Uterus (tissue), 4 donors: ENCODE results near the gene ANKRD11. TPM values are rescaled to one million over a fixed set of nuclear protein-coding genes. Genes with fewer than 3 reads are reported as not detected.
A peak's percentile ranks its signal among the peaks of the same experiment; 100 is the strongest.

ENCODE experiments used
- DNase-seq, 2 donors: peaks; one replicate each; pipeline ENCODE4 v3.0.0-alpha.2; 2019 to 2020
- H3K27ac ChIP-seq, 2 donors: fragments of 200-600 bp; sonication (generic); 1 replicate in 1 of 2; 2 replicates in 1 of 2; pipeline ENCODE4 v1.5.1; 2016 to 2018
- H3K27me3 ChIP-seq, 2 donors: fragments of 200-600 bp; sonication (generic); one replicate each; pipeline ENCODE4 v1.5.1; 2018 to 2019; ENCODE audit warnings: control low read depth in 1 of 2
- H3K36me3 ChIP-seq, 2 donors: fragments of 200-600 bp; sonication (generic); one replicate each; pipeline ENCODE4 v1.5.1; 2019; ENCODE audit warnings: control low read depth in 1 of 2
- H3K4me1 ChIP-seq, 2 donors: fragments of 200-600 bp; sonication (generic); one replicate each; pipeline ENCODE4 v1.5.1; 2018 to 2019; ENCODE audit warnings: control low read depth in 1 of 2
- H3K4me3 ChIP-seq, 2 donors: fragments of 200-600 bp; sonication (generic); 1 replicate in 1 of 2; 2 replicates in 1 of 2; pipeline ENCODE4 v1.5.1; 2018 to 2019; ENCODE audit warnings: mild to moderate bottlenecking in 1 of 2
- H3K9me3 ChIP-seq, 2 donors: fragments of 200-600 bp; sonication (generic); one replicate each; pipeline ENCODE4 v1.5.1; 2019; ENCODE audit warnings: control low read depth in 1 of 2
- CTCF ChIP-seq, 4 experiments: fragments of 200-600 bp in 2 of 4; fragments of 450-650 bp in 2 of 4; sonication (generic) in 2 of 4; IDR thresholded peaks; one replicate each; pipeline ENCODE4 v1.5.1; 2016 to 2019; ENCODE audit warnings: antibody characterized with exemption in 4 of 4, mild to moderate bottlenecking in 2 of 4, moderate library complexity in 1 of 4
- POLR2A ChIP-seq, 2 donors: fragments of 450-650 bp; IDR thresholded peaks; one replicate each; pipeline ENCODE4 v1.6.1; 2016; ENCODE audit warnings: antibody characterized with exemption in 2 of 2, mild to moderate bottlenecking in 1 of 2, moderate library complexity in 1 of 2
- intact Hi-C: fragments of 100-400 bp; cut with DNase I; formaldehyde crosslinking; loops from one replicate; pipeline ENCODE4 v1.15.1; 2023; ENCODE audit warnings: low total_unique reads
- total RNA-seq, 4 donors: library from RNA; depleted of rRNA in 3 of 4; stranded (reverse); fragments of >200 nt in 3 of 4; gene quantifications; one replicate each; pipeline versions ENCODE4 v1.1.0 to v1.2.4, GENCODE V29; 2014 to 2023
- donor health status: DM: yes; HTN: yes; CAD: no.

ANKRD11 gene
- total RNA-seq, 4 donors from 2014 or later = 20.5 to 182 (median 45.5) TPM

DNA sequence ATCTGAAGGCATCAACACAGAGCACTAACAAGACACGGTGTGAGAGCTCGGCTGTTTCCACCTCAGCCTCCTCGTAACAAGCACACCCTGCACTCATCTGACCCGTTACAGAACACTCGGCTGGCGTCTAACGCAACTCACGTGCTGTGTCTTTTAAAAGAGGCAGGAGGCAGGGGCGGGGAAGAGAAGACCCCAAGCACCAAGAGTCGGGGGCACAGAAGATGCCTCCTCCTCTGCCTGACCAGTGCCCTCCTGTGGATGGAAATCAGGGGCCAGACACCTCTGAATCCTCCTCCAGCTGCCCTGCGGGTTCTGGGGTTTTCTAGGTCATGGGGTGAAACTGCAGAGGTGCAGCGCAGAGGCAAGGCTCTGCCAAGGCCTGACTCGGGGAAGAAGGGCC lies 198.6 kb downstream of the ANKRD11 start:
- TF ChIP-seq POLR2A (IDR thresholded peaks at IDR 0.05) = no peak
- TF ChIP-seq CTCF (IDR thresholded peaks at IDR 0.05) = no peak
- H3K4me3 ChIP-seq = no peak overlapping the region
- H3K36me3 ChIP-seq = no peaks in the 10 kb centered on the region
- H3K4me1 ChIP-seq = peaks cover 0 to 3% of the 10 kb centered on the region in 2 donors
- H3K9me3 ChIP-seq = no peaks in the 10 kb centered on the region
- no peak for DNase-seq
- H3K27ac ChIP-seq = no peak overlapping the region
- H3K27me3 ChIP-seq = no peaks in the 10 kb centered on the region
- intact Hi-C loops = no loop called here

GRCh38 chr16:89291363-89291762 lies 199.0 kb downstream of the ANKRD11 start:
- Histone ChIP-seq H3K4me1 (no peaks in the 10 kb centered on the region), H3K36me3 (no peaks in the 10 kb centered on the region), H3K4me3 (no peak overlapping the region), H3K27me3 (no peaks in the 10 kb centered on the region), H3K9me3 (no peaks in the 10 kb centered on the region), H3K27ac (no peak overlapping the region)
- DNase-seq = no peak
- TF ChIP-seq CTCF (IDR thresholded peaks at IDR 0.05) (no peak), POLR2A (IDR thresholded peaks at IDR 0.05) (no peak)
- intact Hi-C loops = no loop called here

DNA sequence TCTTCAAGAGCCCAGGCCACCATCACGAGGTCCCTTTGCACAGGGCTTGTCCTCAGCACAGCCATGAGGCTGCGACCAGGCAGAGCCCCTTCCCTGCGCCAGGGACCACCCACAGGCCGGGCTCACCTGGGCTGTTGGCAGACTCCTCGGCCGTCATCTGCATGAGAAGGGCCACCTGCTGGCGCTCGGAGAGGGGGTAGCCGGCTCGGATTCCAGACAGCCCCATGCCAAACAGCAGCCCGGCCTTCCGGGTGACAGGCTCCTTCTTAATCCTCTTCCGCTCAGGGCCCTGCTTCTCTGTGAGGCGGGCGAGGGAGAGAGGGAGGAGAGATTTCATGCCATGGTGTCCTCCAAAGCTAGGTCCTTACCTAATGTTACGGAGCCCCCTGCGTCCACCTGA lies 199.5 kb downstream of the ANKRD11 start:
- no peak overlapping the region for H3K27ac ChIP-seq
- intact Hi-C loops = no loop called here
- H3K9me3 ChIP-seq = no peaks in the 10 kb centered on the region
- H3K4me3 ChIP-seq = no peak overlapping the region
- no peak for DNase-seq
- no peaks in the 10 kb centered on the region for H3K4me1 ChIP-seq
- H3K36me3 ChIP-seq = no peaks in the 10 kb centered on the region
- TF ChIP-seq POLR2A (IDR thresholded peaks at IDR 0.05) (no peak), CTCF (IDR thresholded peaks at IDR 0.05) (no peak)
- no peaks in the 10 kb centered on the region for H3K27me3 ChIP-seq

GRCh38 chr16:89290472-89290871 lies 199.9 kb downstream of the ANKRD11 start:
- intact Hi-C loops = no loop called here
- no peaks in the 10 kb centered on the region for H3K36me3 ChIP-seq
- no peak for TF ChIP-seq POLR2A (IDR thresholded peaks at IDR 0.05)
- TF ChIP-seq CTCF (IDR thresholded peaks at IDR 0.05) = no peak
- no peaks in the 10 kb centered on the region for H3K4me1 ChIP-seq
- no peak for DNase-seq
- no peak overlapping the region for H3K4me3 ChIP-seq
- H3K9me3 ChIP-seq = no peaks in the 10 kb centered on the region
- no peak overlapping the region for H3K27ac ChIP-seq
- no peaks in the 10 kb centered on the region for H3K27me3 ChIP-seq

DNA sequence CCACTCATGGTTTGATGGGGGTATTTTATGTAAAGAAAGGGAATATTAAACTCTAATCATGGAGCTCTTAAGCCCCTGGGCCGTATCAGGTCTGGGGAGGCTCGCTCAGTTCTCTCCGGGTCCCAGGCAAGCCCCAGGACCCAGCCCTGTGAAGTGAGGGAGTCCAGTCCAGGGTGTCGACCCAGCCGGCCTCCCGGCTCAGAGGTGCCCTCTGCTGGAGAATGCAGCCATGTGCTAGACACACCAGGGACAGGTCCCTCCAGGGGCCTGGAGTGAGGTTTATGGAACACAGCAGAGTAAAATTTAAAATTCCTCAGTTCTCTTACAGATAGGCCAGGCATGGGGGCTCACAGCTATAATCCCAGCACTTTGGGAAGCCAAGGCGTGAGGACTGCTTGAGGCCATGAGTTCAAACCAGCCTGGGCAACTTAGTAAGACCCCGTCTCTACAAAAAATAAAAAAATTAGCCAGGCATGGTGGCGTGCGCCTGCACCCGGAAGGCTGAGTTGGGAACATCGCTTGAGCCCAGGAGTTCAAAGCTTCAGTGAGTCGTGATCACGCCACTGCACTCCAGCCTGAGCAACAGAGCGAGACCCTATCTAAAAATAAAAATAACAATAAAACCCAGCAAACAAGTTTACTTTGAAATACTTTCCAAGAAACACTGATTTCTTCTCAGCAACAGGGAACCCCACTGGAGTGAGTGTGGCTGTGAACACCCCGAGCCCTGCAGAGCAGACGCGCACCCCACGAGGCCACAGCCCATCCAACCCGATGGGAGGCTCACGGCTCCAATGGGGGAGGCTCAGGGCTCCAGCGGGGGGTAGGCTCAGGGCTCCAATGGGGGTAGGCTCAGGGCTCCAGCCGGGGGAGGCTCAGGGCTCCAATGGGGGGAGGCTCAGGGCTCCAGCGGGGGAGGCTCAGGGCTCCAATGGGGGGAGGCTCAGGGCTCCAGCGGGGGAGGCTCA lies 200.6 kb downstream of the ANKRD11 start:
- peak in 1 of 2 donors; percentile 44 for DNase-seq
- H3K4me3 ChIP-seq = no peak overlapping the region
- no peaks in the 10 kb centered on the region for H3K4me1 ChIP-seq
- intact Hi-C loops = no loop called here
- H3K36me3 ChIP-seq = no peaks in the 10 kb centered on the region
- TF ChIP-seq CTCF (IDR thresholded peaks at IDR 0.05) (peak; percentile 34 to 61 (median 48)), POLR2A (IDR thresholded peaks at IDR 0.05) (no peak)
- no peaks in the 10 kb centered on the region for H3K27me3 ChIP-seq
- H3K9me3 ChIP-seq = no peaks in the 10 kb centered on the region
- no peak overlapping the region for H3K27ac ChIP-seq
